Loucy (cell line): ENCODE results near the gene TMSB4X.

Experiments used
- CTCF ChIP-seq: fragments of 200-600 bp; sonication (generic); conservative IDR thresholded peaks from 2 replicates; pipeline ENCODE4 v1.5.1; 2014; ENCODE audit warnings: mild to moderate bottlenecking, antibody characterized with exemption, low read length
- EZH2phosphoT487 ChIP-seq: fragments of 200-600 bp; IDR thresholded peaks from 2 replicates; pipeline ENCODE4 v1.6.1; 2018; ENCODE audit warnings: antibody characterized with exemption, mild to moderate bottlenecking, moderate library complexity, borderline replicate concordance

- no peak for TF ChIP-seq CTCF
- TF ChIP-seq EZH2phosphoT487 = no peak
Measured at GRCh38 chrX:12949205-12949926, 25.5 kb upstream of the TMSB4X start.
